Stimulated activated naive CD8-positive, alpha-beta T cell treated with anti-CD3 and anti-CD28 coated beads, Interleukin-15, Interleukin-2, amounts not matched to agents 100 ng/mL and 50 ng/mL, for 24 hours (primary cell): ENCODE data around the gene RPS14.
A peak's percentile ranks its signal among the peaks of the same experiment; 100 is the strongest.
"Not testable (repeated sequence)": the region's sequence is repeated elsewhere in the genome, so short reads cannot be mapped to it uniquely, and the experiment has no call there.

Source experiments
- H3K27ac Mint-ChIP-seq: one replicate; pipeline ENCODE4 v1.8.0; 2021; ENCODE audit warnings: mild to moderate bottlenecking, mixed read lengths
- H3K27me3 Mint-ChIP-seq: one replicate; pipeline ENCODE4 v1.8.0; 2021; ENCODE audit warnings: mixed read lengths
- H3K36me3 Mint-ChIP-seq: one replicate; pipeline ENCODE4 v1.8.0; 2021; ENCODE audit warnings: low read depth, mixed read lengths
- H3K4me1 Mint-ChIP-seq: one replicate; pipeline ENCODE4 v1.8.0; 2021; ENCODE audit warnings: low read depth, mixed read lengths
- H3K4me3 Mint-ChIP-seq: one replicate; pipeline ENCODE4 v1.8.0; 2021; ENCODE audit warnings: mild to moderate bottlenecking, mixed read lengths
- H3K9me3 Mint-ChIP-seq: one replicate; pipeline ENCODE4 v1.8.0; 2021; ENCODE audit warnings: mixed read lengths

RPS14 gene

GRCh38 chr5:150422758-150423157 lies 26.8 kb downstream of the RPS14 start:
- H3K27ac Mint-ChIP-seq: no peak overlapping the region
- H3K27me3 Mint-ChIP-seq: no peaks in the 10 kb centered on the region
- H3K4me3 Mint-ChIP-seq: no peak overlapping the region
- peaks cover 16% of the 10 kb centered on the region for H3K4me1 Mint-ChIP-seq
- H3K9me3 Mint-ChIP-seq: no peaks in the 10 kb centered on the region
- no peaks in the 10 kb centered on the region for H3K36me3 Mint-ChIP-seq

- peaks cover 16% of the 10 kb centered on the region for H3K4me1 Mint-ChIP-seq
- H3K36me3 Mint-ChIP-seq: no peaks in the 10 kb centered on the region
- no peak overlapping the region for H3K27ac Mint-ChIP-seq
- H3K9me3 Mint-ChIP-seq: no peaks in the 10 kb centered on the region
- H3K4me3 Mint-ChIP-seq: no peak overlapping the region
- H3K27me3 Mint-ChIP-seq: no peaks in the 10 kb centered on the region
Observed at GRCh38 chr5:150422075-150422474, 27.5 kb downstream of the RPS14 start.

- Mint-ChIP-seq H3K4me3 (no peak overlapping the region), H3K4me1 (peaks cover 16% of the 10 kb centered on the region), H3K27me3 (no peaks in the 10 kb centered on the region), H3K9me3 (no peaks in the 10 kb centered on the region), H3K27ac (peak overlapping the region; percentile 53), H3K36me3 (no peaks in the 10 kb centered on the region)
Observed at GRCh38 chr5:150419630-150420270, 29.8 kb downstream of the RPS14 start.

GRCh38 chr5:150413902-150414790 lies 35.4 kb downstream of the RPS14 start:
- Mint-ChIP-seq H3K36me3 (peaks cover 13% of the 10 kb centered on the region), H3K4me3 (peak overlapping the region; percentile 99), H3K4me1 (peaks cover 42% of the 10 kb centered on the region), H3K27ac (peak overlapping the region; percentile 97)
- H3K27me3 Mint-ChIP-seq, H3K9me3 Mint-ChIP-seq: not testable (repeated sequence)

GRCh38 chr5:150413176-150413901 lies 36.2 kb downstream of the RPS14 start:
- Mint-ChIP-seq H3K4me3 (peak overlapping the region; percentile 99), H3K9me3 (no peaks in the 10 kb centered on the region), H3K27ac (peak overlapping the region; percentile 97), H3K4me1 (peaks cover 45% of the 10 kb centered on the region), H3K36me3 (peaks cover 17% of the 10 kb centered on the region), H3K27me3 (no peaks in the 10 kb centered on the region)

- H3K4me1 Mint-ChIP-seq: peaks cover 52% of the 10 kb centered on the region
- no peaks in the 10 kb centered on the region for H3K9me3 Mint-ChIP-seq
- peak within 1 kb of the TSS; percentile 99 for H3K4me3 Mint-ChIP-seq
- H3K36me3 Mint-ChIP-seq: peaks cover 23% of the 10 kb centered on the region
- no peaks in the 10 kb centered on the region for H3K27me3 Mint-ChIP-seq
- H3K27ac Mint-ChIP-seq: peak within 1 kb of the TSS; percentile 97
Observed at GRCh38 chr5:150412319-150413175, 37.0 kb downstream of the RPS14 start, which contains the start of gene CD74. Gene CD74, minus strand, starts transcription at chr5:150412910. Its CDS starts 161 bp downstream, at chr5:150412749.

- no peaks in the 10 kb centered on the region for H3K27me3 Mint-ChIP-seq
- H3K4me3 Mint-ChIP-seq: peak overlapping the region; percentile 99
- H3K9me3 Mint-ChIP-seq: no peaks in the 10 kb centered on the region
- peaks cover 52% of the 10 kb centered on the region for H3K4me1 Mint-ChIP-seq
- H3K36me3 Mint-ChIP-seq: peaks cover 33% of the 10 kb centered on the region
- H3K27ac Mint-ChIP-seq: peak overlapping the region; percentile 97
Observed at GRCh38 chr5:150411245-150411979, 38.1 kb downstream of the RPS14 start.

GRCh38 chr5:150410524-150411244 lies 38.9 kb downstream of the RPS14 start:
- no peaks in the 10 kb centered on the region for H3K9me3 Mint-ChIP-seq
- peak overlapping the region; percentile 97 for H3K27ac Mint-ChIP-seq
- H3K27me3 Mint-ChIP-seq: no peaks in the 10 kb centered on the region
- peaks cover 39% of the 10 kb centered on the region for H3K36me3 Mint-ChIP-seq
- peaks cover 52% of the 10 kb centered on the region for H3K4me1 Mint-ChIP-seq
- H3K4me3 Mint-ChIP-seq: peak overlapping the region; percentile 99

GRCh38 chr5:150409638-150410523 lies 39.7 kb downstream of the RPS14 start:
- Mint-ChIP-seq H3K27ac (peak overlapping the region; percentile 97), H3K27me3 (no peaks in the 10 kb centered on the region), H3K4me1 (peaks cover 52% of the 10 kb centered on the region), H3K4me3 (peak overlapping the region; percentile 99), H3K9me3 (no peaks in the 10 kb centered on the region), H3K36me3 (peaks cover 39% of the 10 kb centered on the region)

GRCh38 chr5:150408231-150408943 lies 41.2 kb downstream of the RPS14 start:
- Mint-ChIP-seq H3K36me3 (peaks cover 44% of the 10 kb centered on the region), H3K9me3 (no peaks in the 10 kb centered on the region), H3K27ac (peak overlapping the region; percentile 31), H3K4me3 (peak overlapping the region; percentile 35), H3K4me1 (peaks cover 47% of the 10 kb centered on the region), H3K27me3 (no peaks in the 10 kb centered on the region)

- peaks cover 36% of the 10 kb centered on the region for H3K4me1 Mint-ChIP-seq
- H3K36me3 Mint-ChIP-seq: peaks cover 55% of the 10 kb centered on the region
- no peaks in the 10 kb centered on the region for H3K9me3 Mint-ChIP-seq
- no peaks in the 10 kb centered on the region for H3K27me3 Mint-ChIP-seq
- H3K27ac Mint-ChIP-seq: no peak overlapping the region
- no peak overlapping the region for H3K4me3 Mint-ChIP-seq
Observed at GRCh38 chr5:150407096-150407720, 42.3 kb downstream of the RPS14 start.

- peaks cover 36% of the 10 kb centered on the region for H3K4me1 Mint-ChIP-seq
- H3K9me3 Mint-ChIP-seq: no peaks in the 10 kb centered on the region
- peaks cover 56% of the 10 kb centered on the region for H3K36me3 Mint-ChIP-seq
- no peak overlapping the region for H3K27ac Mint-ChIP-seq
- no peak overlapping the region for H3K4me3 Mint-ChIP-seq
- no peaks in the 10 kb centered on the region for H3K27me3 Mint-ChIP-seq
Observed at GRCh38 chr5:150406723-150407095, 42.8 kb downstream of the RPS14 start.
